Choroid plexus epithelial cell (primary cell): ENCODE data around the gene SPATA20.

ENCODE experiments used
- DNase-seq: peaks from one replicate; pipeline ENCODE4 v3.0.0-alpha.2; 2010; ENCODE audit warnings: low read depth
- H3K4me3 ChIP-seq: 2 replicates; pipeline ENCODE4 v1.5.1; 2011; ENCODE audit warnings: low read depth, mild to moderate bottlenecking, control low read depth, low read length, moderate library complexity
- CTCF ChIP-seq: conservative IDR thresholded peaks from 2 replicates; pipeline ENCODE4 v1.5.1; 2011; ENCODE audit warnings: low read depth, mild to moderate bottlenecking, control low read depth, inconsistent platforms, low read length, moderate library complexity

Gene SPATA20

DNA sequence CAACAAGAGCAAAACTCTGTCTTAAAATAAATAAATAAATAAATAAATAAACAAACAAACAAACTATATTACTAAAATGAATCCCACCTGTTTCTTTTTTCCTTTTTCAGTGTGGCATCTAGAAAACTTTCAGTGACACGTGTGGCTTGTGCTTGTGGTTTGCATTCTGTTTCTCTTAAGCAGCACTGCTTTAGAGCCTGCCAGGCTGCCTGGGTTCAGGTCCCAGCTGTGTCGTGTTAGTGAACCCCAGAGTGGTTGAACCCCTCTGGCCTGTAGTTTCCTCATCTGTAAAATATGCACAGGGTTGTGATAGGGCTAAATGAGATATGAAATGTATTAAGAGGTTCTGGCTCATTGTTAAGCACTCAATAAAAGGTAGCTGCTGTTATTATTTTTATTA lies 26.5 kb upstream of the SPATA20 start:
- DNase-seq = no peak
- no peak for TF ChIP-seq CTCF
- no peak overlapping the region for H3K4me3 ChIP-seq

- no peak for DNase-seq
- TF ChIP-seq CTCF = no peak
- H3K4me3 ChIP-seq = no peak overlapping the region
Observed at GRCh38 chr17:50521514-50521913, 25.5 kb upstream of the SPATA20 start.

GRCh38 chr17:50522766-50523165 lies 24.2 kb upstream of the SPATA20 start:
- no peak for DNase-seq
- no peak overlapping the region for H3K4me3 ChIP-seq
- no peak for TF ChIP-seq CTCF

- no peak for DNase-seq
- no peak overlapping the region for H3K4me3 ChIP-seq
Observed at GRCh38 chr17:50523208-50523607, 23.8 kb upstream of the SPATA20 start.

GRCh38 chr17:50524838-50525237 lies 22.1 kb upstream of the SPATA20 start:
- TF ChIP-seq CTCF = no peak
- no peak overlapping the region for H3K4me3 ChIP-seq
- DNase-seq = no peak

More at GRCh38 chr17:50523208-50523607, 23.8 kb upstream of the SPATA20 start:
- TF ChIP-seq CTCF = no peak

DNA sequence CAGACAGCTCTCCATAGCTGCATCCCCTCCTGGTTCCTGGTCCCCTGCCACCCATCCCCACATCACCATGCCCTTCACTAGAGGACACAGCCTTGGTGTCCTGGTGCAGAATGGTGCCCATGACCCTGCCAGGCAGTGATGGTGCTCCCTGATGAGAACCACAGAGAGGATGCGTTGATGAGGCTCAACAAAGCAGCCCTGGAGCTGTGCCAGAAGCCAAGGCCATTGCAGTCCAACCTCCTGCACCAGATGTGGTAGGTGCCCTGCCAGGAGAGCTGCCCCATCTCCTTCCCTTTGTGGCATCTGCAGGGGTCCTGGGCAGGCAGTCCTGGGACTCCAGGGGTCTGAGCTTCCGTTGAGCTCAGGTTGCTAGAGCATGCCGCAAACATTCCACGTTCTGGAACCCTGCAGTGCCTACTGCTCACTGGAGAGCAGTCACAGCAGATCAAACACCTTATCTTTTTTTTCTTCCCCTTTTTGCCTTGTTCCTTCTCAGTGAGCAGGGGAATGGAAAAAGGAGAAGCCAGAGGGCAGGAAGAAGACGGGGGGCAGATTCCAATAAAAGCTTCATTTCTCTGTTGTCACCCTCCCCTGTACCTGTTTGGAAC lies 19.7 kb upstream of the SPATA20 start:
- TF ChIP-seq CTCF = no peak
- H3K4me3 ChIP-seq = no peak overlapping the region
- DNase-seq = no peak

DNA sequence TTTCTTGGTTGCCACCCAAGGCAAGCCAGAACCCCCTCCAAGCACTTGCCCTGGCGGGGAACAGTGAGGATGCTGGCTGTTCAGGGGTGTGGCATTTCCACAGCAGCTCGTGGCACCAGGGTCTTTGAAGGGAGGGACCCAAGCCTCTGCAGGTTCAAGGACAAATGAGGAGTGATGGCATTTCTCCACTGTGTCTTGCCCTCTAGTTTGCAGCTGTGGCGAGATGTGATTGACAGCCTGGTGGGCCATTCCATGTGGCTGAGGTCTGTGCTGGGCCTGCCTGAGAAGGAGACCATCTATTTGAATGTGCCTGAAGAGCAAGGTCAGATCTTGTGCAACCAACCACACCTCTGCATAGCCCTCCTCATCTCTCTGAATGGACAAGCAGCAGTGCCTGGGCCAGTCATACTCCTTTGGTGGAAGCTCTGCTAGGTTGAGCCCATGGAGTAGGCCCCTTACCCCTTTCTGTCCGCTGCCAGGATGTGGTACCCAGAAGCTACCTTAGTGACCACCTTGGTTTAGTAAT lies 19.0 kb upstream of the SPATA20 start:
- no peak overlapping the region for H3K4me3 ChIP-seq
- TF ChIP-seq CTCF = no peak
- DNase-seq = no peak
